AG10803 (cell line): ENCODE data around the gene PAQR6.
A peak's percentile ranks its signal among the peaks of the same experiment; 100 is the strongest.

Experiments
- DNase-seq: peaks from one replicate; pipeline ENCODE4 v3.0.0; 2010; ENCODE audit warnings: low read depth
- H3K4me3 ChIP-seq: 2 replicates; pipeline ENCODE4 v1.5.1; 2011; ENCODE audit warnings: mild to moderate bottlenecking, low read length, control low read depth
- CTCF ChIP-seq: conservative IDR thresholded peaks from 2 replicates; pipeline ENCODE4 v1.5.1; 2011; ENCODE audit warnings: mild to moderate bottlenecking, low read length, control low read depth, inconsistent platforms

Gene PAQR6

GRCh38 chr1:156286061-156286460 is 38.2 kb upstream of the PAQR6 start:
- TF ChIP-seq CTCF: no peak
- no peak for DNase-seq
- no peak overlapping the region for H3K4me3 ChIP-seq

GRCh38 chr1:156285437-156285836 is 37.6 kb upstream of the PAQR6 start:
- no peak for DNase-seq
- TF ChIP-seq CTCF: no peak
- no peak overlapping the region for H3K4me3 ChIP-seq

DNA sequence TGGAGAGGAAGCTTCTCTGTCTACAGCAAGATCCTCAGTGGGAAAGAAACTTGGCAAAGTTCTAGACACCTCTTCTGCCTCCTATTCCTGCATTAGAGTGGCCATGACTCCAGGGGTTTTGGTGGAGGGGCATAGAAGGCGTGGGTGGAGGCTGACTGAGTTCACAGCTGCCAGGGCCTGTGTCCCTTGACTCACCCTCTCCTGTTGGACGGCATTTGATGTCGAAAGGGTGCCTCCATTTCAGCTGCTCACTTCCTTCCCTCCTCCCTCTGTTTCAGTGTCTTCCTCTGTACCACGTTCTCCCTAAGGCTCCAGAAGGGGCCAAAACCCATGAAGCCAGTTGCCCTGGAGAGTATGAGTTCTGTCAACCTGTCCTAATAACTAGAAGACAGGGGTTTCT is 36.9 kb upstream of the PAQR6 start:
- TF ChIP-seq CTCF: no peak
- DNase-seq: no peak
- no peak overlapping the region for H3K4me3 ChIP-seq

- peak within 1 kb of the TSS; percentile 96 for H3K4me3 ChIP-seq
- TF ChIP-seq CTCF: no peak
- DNase-seq: no peak
Observed at GRCh38 chr1:156284112-156284511, 36.3 kb upstream of the PAQR6 start, which contains the start of gene TMEM79. Gene TMEM79, plus strand, starts transcription at chr1:156284325. Its CDS starts 902 bp downstream, at chr1:156285227.

DNA sequence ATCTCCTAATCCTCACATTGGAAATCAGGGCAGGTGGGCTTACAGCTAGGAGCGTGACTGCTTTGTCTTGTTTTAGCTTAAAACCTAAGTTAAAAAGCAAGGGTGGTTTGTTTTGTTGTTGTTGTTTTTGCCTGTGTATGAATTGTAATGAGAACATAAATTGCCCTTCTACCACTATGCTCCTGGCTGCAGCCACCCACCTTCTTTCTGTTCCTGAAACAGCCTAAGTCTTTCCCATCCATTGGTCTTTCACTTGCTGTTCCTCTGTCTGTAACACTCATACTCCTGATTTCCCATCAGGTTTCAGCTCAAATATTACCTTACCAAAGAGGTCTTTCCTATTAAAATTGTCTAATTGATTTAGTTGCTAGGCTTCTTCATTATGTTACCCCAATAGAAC is 35.7 kb upstream of the PAQR6 start:
- TF ChIP-seq CTCF: no peak
- peak overlapping the region; percentile 96 for H3K4me3 ChIP-seq
- no peak for DNase-seq

DNA sequence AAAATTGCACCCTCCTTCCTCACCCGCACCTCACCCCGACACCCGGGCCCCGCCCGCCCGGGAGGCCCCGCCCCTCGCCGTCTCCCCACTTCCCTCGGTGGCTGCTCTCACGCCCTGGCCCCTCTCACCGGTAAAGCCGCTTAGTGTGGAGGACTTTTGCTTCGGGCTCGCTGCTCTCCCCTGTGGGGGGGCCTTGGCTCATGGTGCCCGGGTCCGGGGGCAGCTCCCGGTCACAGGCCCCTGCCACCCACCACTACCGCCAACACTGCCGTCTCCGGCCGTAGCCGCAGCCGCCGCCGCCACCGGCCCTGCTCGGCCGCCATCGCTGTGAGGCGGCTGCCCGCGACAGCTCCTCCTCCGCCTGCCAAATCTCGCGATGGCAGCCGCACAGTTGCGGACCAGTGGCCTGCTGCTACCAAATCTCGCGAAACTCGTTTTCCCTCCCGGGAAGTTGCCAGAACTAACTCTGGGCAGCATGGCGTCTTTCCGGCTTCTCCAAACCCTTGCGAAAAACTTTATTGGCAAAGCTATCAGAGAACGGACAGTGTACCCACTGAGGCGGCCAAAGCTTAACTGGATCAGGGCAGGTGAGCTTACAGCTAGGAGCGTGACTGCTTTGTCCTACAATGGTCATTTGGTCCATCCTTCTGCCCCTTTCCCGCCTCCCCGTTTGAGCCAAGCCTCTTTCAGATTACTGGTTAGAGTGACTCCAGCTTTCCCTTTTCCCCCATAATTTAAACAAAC is 34.8 kb upstream of the PAQR6 start, which contains the start of gene SMG5:
Gene SMG5, minus strand, starts transcription at position 347 of the 744 bp plus-strand sequence. Its CDS starts 145 bp downstream, at position 202.
- DNase-seq: peak; percentile 98
- TF ChIP-seq CTCF: no peak
- H3K4me3 ChIP-seq: peak within 1 kb of the TSS; percentile 96
